ENCODE data around the gene ASGR1.

DNA sequence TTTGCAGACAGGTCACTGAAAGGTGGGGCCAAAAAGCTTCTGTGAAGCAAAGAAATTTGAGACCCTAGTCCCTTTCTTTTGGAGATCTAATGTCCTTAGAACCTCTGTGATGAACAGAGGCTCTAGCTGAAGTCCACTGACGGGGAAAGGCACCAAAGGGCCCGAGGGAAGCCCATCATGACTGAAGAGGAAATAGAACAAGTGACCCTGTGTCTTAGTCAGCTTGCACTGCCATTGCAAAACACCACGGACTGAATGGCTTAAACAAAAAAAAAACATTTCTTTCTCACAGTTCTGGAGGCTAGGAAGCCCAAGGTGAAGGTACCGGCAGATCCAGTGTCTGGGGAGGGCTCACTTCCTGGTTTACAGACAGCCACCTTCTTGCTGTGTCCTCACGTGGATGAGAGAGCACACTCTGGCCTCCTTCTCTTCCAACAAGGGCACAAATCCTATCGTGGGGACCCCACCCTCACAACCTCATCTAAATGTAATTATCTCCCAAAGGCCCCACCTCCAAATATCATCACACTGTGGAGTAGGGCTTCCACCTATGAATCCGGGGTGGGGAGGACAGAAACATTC is 40.3 kb downstream of the ASGR1 start:
- TF ChIP-seq, protein P1, sequence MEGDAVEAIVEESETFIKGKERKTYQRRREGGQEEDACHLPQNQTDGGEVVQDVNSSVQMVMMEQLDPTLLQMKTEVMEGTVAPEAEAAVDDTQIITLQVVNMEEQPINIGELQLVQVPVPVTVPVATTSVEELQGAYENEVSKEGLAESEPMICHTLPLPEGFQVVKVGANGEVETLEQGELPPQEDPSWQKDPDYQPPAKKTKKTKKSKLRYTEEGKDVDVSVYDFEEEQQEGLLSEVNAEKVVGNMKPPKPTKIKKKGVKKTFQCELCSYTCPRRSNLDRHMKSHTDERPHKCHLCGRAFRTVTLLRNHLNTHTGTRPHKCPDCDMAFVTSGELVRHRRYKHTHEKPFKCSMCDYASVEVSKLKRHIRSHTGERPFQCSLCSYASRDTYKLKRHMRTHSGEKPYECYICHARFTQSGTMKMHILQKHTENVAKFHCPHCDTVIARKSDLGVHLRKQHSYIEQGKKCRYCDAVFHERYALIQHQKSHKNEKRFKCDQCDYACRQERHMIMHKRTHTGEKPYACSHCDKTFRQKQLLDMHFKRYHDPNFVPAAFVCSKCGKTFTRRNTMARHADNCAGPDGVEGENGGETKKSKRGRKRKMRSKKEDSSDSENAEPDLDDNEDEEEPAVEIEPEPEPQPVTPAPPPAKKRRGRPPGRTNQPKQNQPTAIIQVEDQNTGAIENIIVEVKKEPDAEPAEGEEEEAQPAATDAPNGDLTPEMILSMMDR (IDR thresholded peaks at IDR 0.05 in 8 of 11, conservative IDR thresholded peaks at IDR 0.05 in 3 of 11), result no peak
- TF ChIP-seq POLR2AphosphoS5 (IDR thresholded peaks at IDR 0.05), result no peak
- no peak for TF ChIP-seq POLR2A (IDR thresholded peaks at IDR 0.05)

Data from spleen (tissue), 7 donors.